NT2/D1 (cell line): Measurements from ENCODE around the gene MAML2.
"Not testable (repeated sequence)": the region's sequence is repeated elsewhere in the genome, so short reads cannot be mapped to it uniquely, and the experiment has no call there.

ENCODE experiments used
- DNase-seq: peaks from one replicate; pipeline ENCODE4 v3.0.0-alpha.2; 2011; ENCODE audit warnings: low read depth, low spot score
- H3K27me3 ChIP-seq: 2 replicates; pipeline ENCODE4 v1.6.0; 2011; ENCODE audit warnings: mild to moderate bottlenecking; ENCODE audit not compliant: insufficient read length, insufficient read depth
- H3K36me3 ChIP-seq: 2 replicates; pipeline ENCODE4 v1.6.1; 2011; ENCODE audit warnings: mild to moderate bottlenecking, low read length, mixed read lengths; ENCODE audit not compliant: insufficient read depth, insufficient read length
- H3K4me1 ChIP-seq: 2 replicates; pipeline ENCODE4 v1.5.1; 2011; ENCODE audit not compliant: insufficient read depth, insufficient read length
- H3K4me3 ChIP-seq: 2 replicates; pipeline ENCODE4 v1.5.1; 2011; ENCODE audit warnings: low read depth; ENCODE audit not compliant: insufficient read length
- H3K9ac ChIP-seq: 2 replicates; pipeline ENCODE4 v1.6.0; 2011; ENCODE audit warnings: low read depth; ENCODE audit not compliant: insufficient read length
- H3K9me3 ChIP-seq: 2 replicates; pipeline ENCODE4 v1.5.1; 2011; ENCODE audit warnings: mild to moderate bottlenecking, low read length; ENCODE audit not compliant: insufficient read depth
- SUZ12 ChIP-seq: IDR thresholded peaks from 2 replicates; pipeline ENCODE4 v1.6.1; 2011; ENCODE audit not compliant: insufficient read length, insufficient read depth; ENCODE audit errors: extremely low read depth
- YY1 ChIP-seq: IDR thresholded peaks from 2 replicates; pipeline ENCODE4 v1.6.1; 2011; ENCODE audit not compliant: insufficient read length, insufficient read depth
- ZNF274 ChIP-seq: IDR thresholded peaks from 2 replicates; pipeline ENCODE4 v1.6.1; 2011; ENCODE audit warnings: mild to moderate bottlenecking, low read depth, low read length

MAML2 gene

DNA sequence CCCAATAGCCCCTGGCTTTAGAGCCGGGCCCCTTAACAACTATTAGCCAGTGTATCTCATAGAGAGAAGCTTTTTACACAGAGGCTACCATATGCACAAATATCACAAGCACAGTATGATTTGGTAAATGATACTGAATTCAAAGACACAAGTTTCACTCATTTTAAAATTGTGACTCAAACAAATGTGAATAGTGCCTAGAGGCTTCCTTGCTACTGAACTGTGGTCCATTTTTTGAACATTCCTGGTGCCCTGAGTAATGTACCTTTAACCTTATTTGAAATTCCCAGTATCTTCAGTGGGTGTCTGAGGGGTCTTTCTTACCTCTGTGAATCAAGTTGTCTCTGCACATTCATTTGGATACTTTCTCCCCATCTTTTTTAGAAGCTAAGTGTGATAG is 156.2 kb downstream of the MAML2 start:
- H3K4me3 ChIP-seq = no peak overlapping the region
- no peaks in the 10 kb centered on the region for H3K4me1 ChIP-seq
- no peak for TF ChIP-seq YY1
- no peak for TF ChIP-seq ZNF274
- DNase-seq = no peak
- H3K27me3 ChIP-seq = no peaks in the 10 kb centered on the region
- no peaks in the 10 kb centered on the region for H3K9me3 ChIP-seq
- H3K36me3 ChIP-seq = no peaks in the 10 kb centered on the region
- no peak overlapping the region for H3K9ac ChIP-seq

GRCh38 chr11:96185220-96185768 is 157.7 kb downstream of the MAML2 start:
- DNase-seq = no peak
- no peaks in the 10 kb centered on the region for H3K36me3 ChIP-seq
- no peaks in the 10 kb centered on the region for H3K27me3 ChIP-seq
- no peaks in the 10 kb centered on the region for H3K9me3 ChIP-seq
- no peak overlapping the region for H3K9ac ChIP-seq
- no peak overlapping the region for H3K4me3 ChIP-seq
- H3K4me1 ChIP-seq = no peaks in the 10 kb centered on the region
- no peak for TF ChIP-seq SUZ12
- no peak for TF ChIP-seq YY1
- no peak for TF ChIP-seq ZNF274

DNA sequence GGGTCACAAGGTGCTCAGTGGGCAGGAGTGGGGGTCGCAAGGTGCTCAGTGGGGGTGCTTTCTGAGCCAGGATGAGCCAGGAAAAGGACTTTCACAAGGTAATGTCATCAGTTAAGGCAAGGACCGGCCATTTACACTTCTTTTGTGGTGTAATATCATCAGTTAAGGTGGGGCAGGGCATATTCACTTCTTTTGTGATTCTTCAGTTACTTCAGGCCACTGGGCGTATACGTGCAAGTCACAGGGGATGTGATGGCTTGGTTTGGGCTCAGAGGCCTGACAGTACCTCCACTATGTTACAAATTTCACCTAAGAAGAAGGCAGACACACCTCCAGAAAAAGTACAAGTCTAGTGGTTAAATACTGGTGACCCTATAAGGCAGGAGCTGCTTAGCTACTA is 162.1 kb downstream of the MAML2 start:
- H3K9me3 ChIP-seq, H3K36me3 ChIP-seq, H3K4me1 ChIP-seq, H3K9ac ChIP-seq, H3K27me3 ChIP-seq, H3K4me3 ChIP-seq: not testable (repeated sequence)
- DNase-seq = peak; percentile 39

- no peaks in the 10 kb centered on the region for H3K27me3 ChIP-seq
- no peak overlapping the region for H3K9ac ChIP-seq
- no peaks in the 10 kb centered on the region; the same call in 1 of the 2 replicates for H3K9me3 ChIP-seq
- no peaks in the 10 kb centered on the region for H3K36me3 ChIP-seq
- no peak overlapping the region for H3K4me3 ChIP-seq
- no peak for DNase-seq
- no peak for TF ChIP-seq YY1
- no peak for TF ChIP-seq ZNF274
- TF ChIP-seq SUZ12 = no peak
- no peaks in the 10 kb centered on the region for H3K4me1 ChIP-seq
Measured at GRCh38 chr11:96180341-96180740, 162.7 kb downstream of the MAML2 start.

- Histone ChIP-seq H3K9me3 (no peaks in the 10 kb centered on the region; the same call in 1 of the 2 replicates), H3K9ac (no peak overlapping the region), H3K27me3 (no peaks in the 10 kb centered on the region), H3K4me1 (no peaks in the 10 kb centered on the region), H3K4me3 (no peak overlapping the region), H3K36me3 (no peaks in the 10 kb centered on the region)
- no peak for DNase-seq
- TF ChIP-seq ZNF274 = no peak
- TF ChIP-seq SUZ12 = no peak
- no peak for TF ChIP-seq YY1
Measured at GRCh38 chr11:96179905-96180304, 163.1 kb downstream of the MAML2 start.

DNA sequence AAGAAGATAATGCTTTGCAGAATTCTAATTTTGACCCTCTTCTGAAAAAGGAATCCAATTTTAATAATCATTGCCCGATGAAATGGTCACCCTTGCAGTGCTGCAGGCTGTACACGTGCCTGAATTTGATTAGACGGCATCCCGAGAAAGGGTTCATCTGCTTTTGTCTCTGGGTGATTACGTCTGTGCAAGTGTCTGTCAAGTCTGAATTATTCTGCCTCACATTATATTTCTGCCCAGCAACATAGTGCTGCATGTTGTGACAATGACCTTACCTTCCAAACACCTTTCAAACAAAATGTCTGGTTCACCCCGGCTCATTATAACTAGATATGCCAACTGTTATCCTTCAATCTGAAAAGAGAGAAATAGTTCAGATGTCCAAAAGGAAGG is 164.1 kb downstream of the MAML2 start:
- TF ChIP-seq SUZ12 (no peak), ZNF274 (no peak), YY1 (no peak)
- H3K9me3 ChIP-seq = no peaks in the 10 kb centered on the region; the same call in 1 of the 2 replicates
- H3K9ac ChIP-seq = no peak overlapping the region

GRCh38 chr11:96178049-96178886 is 164.7 kb downstream of the MAML2 start:
- TF ChIP-seq YY1 (no peak), SUZ12 (no peak), ZNF274 (no peak)
- Histone ChIP-seq H3K36me3 (peaks cover 2% of the 10 kb centered on the region), H3K27me3 (no peaks in the 10 kb centered on the region), H3K9me3 (no peaks in the 10 kb centered on the region; the same call in 1 of the 2 replicates), H3K4me1 (no peaks in the 10 kb centered on the region), H3K9ac (no peak overlapping the region), H3K4me3 (no peak overlapping the region)
- no peak for DNase-seq

More for the DNA sequence above, 164.1 kb downstream of the MAML2 start:
- Histone ChIP-seq H3K36me3 (no peaks in the 10 kb centered on the region), H3K27me3 (no peaks in the 10 kb centered on the region), H3K4me3 (no peak overlapping the region), H3K4me1 (no peaks in the 10 kb centered on the region)
- no peak for DNase-seq

DNA sequence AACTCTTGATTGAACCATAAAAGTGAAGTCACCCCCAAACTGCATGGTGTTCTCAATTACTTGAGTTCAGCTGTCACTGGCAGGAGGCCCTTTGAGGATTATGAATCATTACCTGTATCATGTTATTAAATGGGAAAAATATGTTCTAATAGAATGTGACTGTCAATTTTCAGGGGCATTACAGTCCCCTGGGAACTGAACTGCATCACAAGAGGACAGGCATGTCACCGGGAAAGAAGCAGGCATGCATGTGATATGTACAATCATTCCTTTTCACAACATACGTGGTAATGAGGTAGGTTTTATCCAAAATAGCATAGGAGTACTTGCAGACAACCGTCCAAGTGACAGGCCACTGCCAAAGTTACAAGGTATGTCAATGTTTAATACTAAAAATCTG is 165.8 kb downstream of the MAML2 start:
- H3K4me3 ChIP-seq = no peak overlapping the region
- TF ChIP-seq YY1 (no peak), SUZ12 (no peak)
- DNase-seq = no peak
- peaks cover 3% of the 10 kb centered on the region for H3K36me3 ChIP-seq
- no peaks in the 10 kb centered on the region; the same call in 1 of the 2 replicates for H3K9me3 ChIP-seq
- no peaks in the 10 kb centered on the region for H3K27me3 ChIP-seq
- no peaks in the 10 kb centered on the region for H3K4me1 ChIP-seq
- no peak overlapping the region for H3K9ac ChIP-seq
